Lower lobe of right lung (tissue), 2 donors: ENCODE measurements around the gene ACACB. TPM values are rescaled to one million over a fixed set of nuclear protein-coding genes. Genes with fewer than 3 reads are reported as not detected.

Source experiments
- ATAC-seq, 2 donors: fragments of 200-7000 bp; cut with Tn5 transposase; one replicate each; pipeline ENCODE4 v1.9.1; 2020 to 2022; ENCODE audit warnings: mild to moderate bottlenecking in 2 of 2, moderate library complexity in 2 of 2
- DNase-seq: peaks from one replicate; pipeline ENCODE4 v3.0.0-alpha.2; 2020
- H3K27ac ChIP-seq: fragments of 200-600 bp; one replicate; pipeline ENCODE4 v1.8.0; 2022
- H3K27me3 ChIP-seq: fragments of 200-600 bp; one replicate; pipeline ENCODE4 v1.8.0; 2022; ENCODE audit warnings: low read depth
- H3K36me3 ChIP-seq: fragments of 200-600 bp; one replicate; pipeline ENCODE4 v1.8.0; 2022; ENCODE audit warnings: mild to moderate bottlenecking
- H3K4me1 ChIP-seq: fragments of 200-600 bp; one replicate; pipeline ENCODE4 v1.8.0; 2022
- H3K4me3 ChIP-seq: fragments of 200-600 bp; one replicate; pipeline ENCODE4 v1.8.0; 2022; ENCODE audit warnings: mild to moderate bottlenecking
- H3K9me3 ChIP-seq: fragments of 200-600 bp; one replicate; pipeline ENCODE4 v1.8.0; 2022
- CTCF ChIP-seq: fragments of 200-600 bp; IDR thresholded peaks from one replicate; pipeline ENCODE4 v1.8.0; 2022; ENCODE audit warnings: antibody characterized with exemption, mild to moderate bottlenecking
- intact Hi-C: fragments of 100-400 bp; cut with DNase I; formaldehyde crosslinking; loops from one replicate; pipeline ENCODE4 v1.11.0; 2022
- total RNA-seq: library from RNA; stranded (reverse); fragmentation: NEBNext Ultra II Directional; extraction: Animal tissue kit (Norgen Biotek cat#: 25700); gene quantifications from one replicate; pipeline ENCODE4 v1.2.1, GENCODE V29; 2021
- donor health status: DM: no; HTN: yes; CAD: no; lungs with severe emphysema.

ACACB gene
- total RNA-seq, 1 donor from 2014 or later = 42.5 TPM

GRCh38 chr12:109099431-109100020 is 16.9 kb upstream of the ACACB start:
- DNase-seq = no peak
- Histone ChIP-seq H3K4me1 (peaks cover 23% of the 10 kb centered on the region), H3K27ac (peak overlapping the region; percentile 89), H3K27me3 (no peaks in the 10 kb centered on the region), H3K9me3 (no peaks in the 10 kb centered on the region), H3K4me3 (peak overlapping the region; percentile 98), H3K36me3 (peaks cover 37% of the 10 kb centered on the region)
- no peak for TF ChIP-seq CTCF
- ATAC-seq = no peak
- intact Hi-C loops = loop anchor here (10.0 kb wide), 1 partner anchor 215 kb away; the partner anchor contains the start of gene DAO

- Histone ChIP-seq H3K27me3 (no peaks in the 10 kb centered on the region), H3K9me3 (no peaks in the 10 kb centered on the region), H3K4me1 (peaks cover 23% of the 10 kb centered on the region), H3K4me3 (no peak overlapping the region), H3K27ac (no peak overlapping the region), H3K36me3 (peaks cover 49% of the 10 kb centered on the region)
- no peak for DNase-seq
- no peak for TF ChIP-seq CTCF
- intact Hi-C loops = no loop called here
- no peak for ATAC-seq
Observed at GRCh38 chr12:109100741-109101140, 15.6 kb upstream of the ACACB start.

GRCh38 chr12:109102491-109102890 is 13.9 kb upstream of the ACACB start:
- ATAC-seq = no peak

GRCh38 chr12:109105176-109105575 is 11.2 kb upstream of the ACACB start:
- no peaks in the 10 kb centered on the region for H3K27me3 ChIP-seq
- intact Hi-C loops = no loop called here
- peaks cover 76% of the 10 kb centered on the region for H3K36me3 ChIP-seq
- H3K27ac ChIP-seq = no peak overlapping the region
- TF ChIP-seq CTCF = no peak
- H3K4me1 ChIP-seq = peaks cover under 1% of the 10 kb centered on the region
- H3K4me3 ChIP-seq = no peak overlapping the region
- ATAC-seq (no peak), DNase-seq (no peak)
- no peaks in the 10 kb centered on the region for H3K9me3 ChIP-seq

More at GRCh38 chr12:109102491-109102890, 13.9 kb upstream of the ACACB start:
- H3K4me3 ChIP-seq = no peak overlapping the region
- no peaks in the 10 kb centered on the region for H3K27me3 ChIP-seq
- TF ChIP-seq CTCF = no peak
- H3K27ac ChIP-seq = no peak overlapping the region
- peaks cover 19% of the 10 kb centered on the region for H3K4me1 ChIP-seq
- no peaks in the 10 kb centered on the region for H3K9me3 ChIP-seq
- DNase-seq = no peak
- intact Hi-C loops = no loop called here
- peaks cover 64% of the 10 kb centered on the region for H3K36me3 ChIP-seq

- peaks cover 38% of the 10 kb centered on the region for H3K4me1 ChIP-seq
- ATAC-seq = no peak
- TF ChIP-seq CTCF = no peak
- H3K27ac ChIP-seq = peak overlapping the region; percentile 95
- peaks cover 39% of the 10 kb centered on the region for H3K36me3 ChIP-seq
- intact Hi-C loops = no loop called here
- H3K4me3 ChIP-seq = no peak overlapping the region
- DNase-seq = no peak
- no peaks in the 10 kb centered on the region for H3K27me3 ChIP-seq
- no peaks in the 10 kb centered on the region for H3K9me3 ChIP-seq
Observed at GRCh38 chr12:109109746-109110350, 6.5 kb upstream of the ACACB start.
